Kidney capillary endothelial cell (primary cell): ENCODE results near the gene TRPV6.
A peak's percentile ranks its signal among the peaks of the same experiment; 100 is the strongest.

Experiments used
- DNase-seq: peaks from one replicate; pipeline ENCODE4 v3.0.0-alpha.2; 2018; ENCODE audit warnings: low spot score

Gene TRPV6

GRCh38 chr7:142885311-142886230 is at the start of gene TRPV6:
TSS of gene TRPV6 (minus strand) at chr7:142885745.
- no peak for DNase-seq

- no peak for DNase-seq
Observed at GRCh38 chr7:142934056-142934455, 48.5 kb upstream of the TRPV6 start.

- DNase-seq: no peak
Observed at GRCh38 chr7:142933624-142934023, 48.1 kb upstream of the TRPV6 start, which contains the start of gene TRPV5. TSS of gene TRPV5 (minus strand) at chr7:142933746. CDS start at chr7:142933459, 287 bp downstream.

GRCh38 chr7:142933092-142933475 is 47.5 kb upstream of the TRPV6 start:
- DNase-seq: no peak

- no peak for DNase-seq
Observed at GRCh38 chr7:142932386-142933091, 47.0 kb upstream of the TRPV6 start.

- no peak for DNase-seq
Observed at GRCh38 chr7:142930126-142930730, 44.7 kb upstream of the TRPV6 start.

- no peak for DNase-seq
Observed at GRCh38 chr7:142927949-142928348, 42.4 kb upstream of the TRPV6 start.

GRCh38 chr7:142927085-142927745 is 41.7 kb upstream of the TRPV6 start:
- no peak for DNase-seq

- DNase-seq: no peak
Observed at GRCh38 chr7:142925413-142925812, 39.9 kb upstream of the TRPV6 start.

- DNase-seq: no peak
Observed at GRCh38 chr7:142923391-142923790, 37.8 kb upstream of the TRPV6 start.

- no peak for DNase-seq
Observed at GRCh38 chr7:142919656-142920055, 34.1 kb upstream of the TRPV6 start.

GRCh38 chr7:142918901-142919300 is 33.4 kb upstream of the TRPV6 start:
- DNase-seq: no peak

GRCh38 chr7:142917447-142917846 is 31.9 kb upstream of the TRPV6 start:
- DNase-seq: no peak

GRCh38 chr7:142916508-142916907 is 31.0 kb upstream of the TRPV6 start:
- DNase-seq: no peak

GRCh38 chr7:142915315-142915714 is 29.8 kb upstream of the TRPV6 start:
- no peak for DNase-seq

GRCh38 chr7:142914121-142914520 is 28.6 kb upstream of the TRPV6 start:
- DNase-seq: no peak

GRCh38 chr7:142913566-142913965 is 28.0 kb upstream of the TRPV6 start:
- DNase-seq: no peak

GRCh38 chr7:142913051-142913450 is 27.5 kb upstream of the TRPV6 start:
- no peak for DNase-seq

GRCh38 chr7:142910481-142910880 is 24.9 kb upstream of the TRPV6 start:
- DNase-seq: no peak

- no peak for DNase-seq
Observed at GRCh38 chr7:142910031-142910433, 24.5 kb upstream of the TRPV6 start.

- peak; percentile 3 for DNase-seq
Observed at GRCh38 chr7:142908921-142909890, 23.7 kb upstream of the TRPV6 start.
